GM18870 (cell line): ENCODE measurements around the gene PSMB5.
A peak's percentile ranks its signal among the peaks of the same experiment; 100 is the strongest.
"Not testable (repeated sequence)": the region's sequence is repeated elsewhere in the genome, so short reads cannot be mapped to it uniquely, and the experiment has no call there.

ENCODE experiments used
- ATAC-seq: cut with Tn5 transposase; IDR thresholded peaks from one replicate; pipeline ENCODE4 v1.9.1; 2021; ENCODE audit warnings: moderate library complexity; ENCODE audit not compliant: unreplicated experiment

PSMB5 gene

DNA sequence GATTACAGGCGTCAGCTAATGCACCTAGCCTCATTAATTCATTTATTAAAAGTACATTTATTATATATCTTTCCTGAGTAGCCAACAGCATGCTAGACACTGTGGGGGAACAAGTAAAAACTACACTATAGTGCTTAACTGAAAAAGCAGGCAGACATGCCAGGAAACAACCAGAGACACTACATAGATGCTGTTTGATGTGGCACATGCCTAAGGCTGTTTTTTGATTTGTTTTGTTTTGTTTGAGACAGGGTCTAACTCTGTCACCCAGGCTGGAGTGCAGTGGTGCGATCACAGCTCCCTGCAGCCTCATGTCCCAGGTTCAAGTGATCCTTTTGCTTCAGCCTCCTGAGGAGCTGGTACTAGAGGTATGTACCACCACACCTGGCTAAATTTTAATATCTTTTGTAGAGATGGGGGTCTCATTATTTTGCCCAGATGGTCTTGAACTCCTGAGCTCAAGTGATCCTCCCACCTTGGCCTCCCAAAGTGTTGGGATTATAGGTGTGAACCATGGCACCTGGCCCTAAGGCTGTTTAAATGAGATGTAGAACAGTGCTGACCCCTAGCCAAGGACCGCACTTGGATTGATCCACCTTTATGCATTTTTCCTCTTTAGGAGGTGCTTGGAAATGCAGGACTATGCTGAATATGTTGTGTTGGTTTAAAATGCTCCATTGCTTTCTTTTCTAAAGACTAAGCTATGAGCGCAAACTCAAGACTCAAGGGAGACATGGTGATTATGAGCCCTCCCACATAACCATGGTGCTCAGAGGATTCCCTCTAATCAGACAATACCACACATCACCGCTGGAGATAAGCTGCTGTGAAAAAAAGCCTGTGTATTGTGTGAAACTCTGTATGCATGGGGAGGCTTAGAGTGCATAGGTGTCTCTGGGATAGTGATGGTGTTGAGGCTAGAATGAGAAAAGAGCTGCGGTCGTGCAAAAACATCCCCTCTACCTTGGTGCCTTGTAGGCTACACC, 14.3 kb downstream of the PSMB5 start:
- ATAC-seq: no peak

DNA sequence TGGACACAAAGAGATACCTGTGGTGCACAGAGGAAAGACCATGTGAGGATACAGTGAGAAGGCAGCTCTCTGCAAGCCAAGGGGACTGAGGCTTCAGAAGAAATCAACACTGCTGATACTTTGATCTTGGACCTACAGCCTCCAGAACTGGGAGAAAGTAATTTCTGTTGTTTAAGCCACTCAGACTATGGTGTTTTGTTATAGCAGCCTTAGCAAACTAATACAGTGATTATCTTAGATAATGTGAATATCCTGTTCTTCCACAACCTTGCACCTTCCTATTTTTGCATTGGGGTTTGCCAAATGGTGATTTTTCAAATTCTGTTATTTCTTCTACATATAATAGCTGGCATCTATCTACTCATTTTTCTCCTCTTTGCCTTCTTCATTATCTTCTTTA, 16.6 kb downstream of the PSMB5 start:
- no peak for ATAC-seq

DNA sequence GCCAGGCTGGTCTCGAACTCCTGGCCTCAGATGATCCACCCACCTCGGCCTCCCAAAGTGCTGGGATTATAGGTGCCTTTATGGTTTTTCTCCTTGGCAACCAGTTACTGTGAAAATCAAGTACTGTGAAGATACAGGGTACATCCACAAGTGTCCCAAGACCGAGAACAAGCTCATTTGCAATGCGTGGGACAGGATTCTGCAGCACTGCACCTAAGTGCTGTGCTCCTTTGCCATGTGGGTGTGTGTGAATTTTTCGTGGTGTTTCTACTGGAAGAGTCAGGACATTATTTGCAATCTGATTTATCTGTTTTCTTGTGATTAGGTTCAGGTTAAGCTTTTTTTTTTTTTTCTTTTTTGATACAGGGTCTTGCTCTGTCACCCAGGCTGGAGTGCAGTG, 17.6 kb downstream of the PSMB5 start:
- ATAC-seq: no peak

DNA sequence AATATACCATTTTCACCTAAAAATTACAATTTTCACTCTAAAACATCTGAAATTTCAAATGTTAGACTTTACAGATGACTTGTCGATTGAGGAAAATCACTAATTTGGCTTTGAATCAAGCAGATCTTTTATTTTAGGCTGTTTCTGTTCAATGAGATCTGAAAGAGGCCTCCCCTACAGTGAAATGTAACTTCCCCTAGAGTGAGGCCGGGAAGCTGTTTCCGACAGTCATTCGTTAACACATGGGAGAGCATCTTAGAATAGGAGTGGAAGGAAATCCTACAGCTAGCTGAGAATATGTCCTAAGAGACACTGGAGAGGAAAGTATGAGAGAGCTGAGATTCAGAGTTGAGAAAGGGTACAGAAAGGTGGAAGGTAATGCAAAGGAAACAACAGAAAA, 19.1 kb downstream of the PSMB5 start:
- no peak for ATAC-seq

DNA sequence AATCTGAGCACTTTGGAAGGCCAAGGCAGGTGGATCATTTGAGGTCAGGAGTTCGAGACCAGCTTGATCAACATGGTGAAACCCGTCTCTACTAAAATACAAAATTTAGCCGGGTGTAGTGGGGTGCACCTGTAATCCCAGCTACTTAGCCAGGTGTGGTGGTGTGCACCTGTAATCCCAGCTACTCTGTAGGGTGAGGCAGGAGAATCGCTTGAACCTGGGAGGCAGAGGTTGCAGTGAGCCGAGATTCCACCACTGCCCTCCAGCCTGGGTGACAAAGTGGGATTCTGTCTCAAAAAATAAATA, 21.0 kb downstream of the PSMB5 start:
- ATAC-seq: not testable (repeated sequence)

DNA sequence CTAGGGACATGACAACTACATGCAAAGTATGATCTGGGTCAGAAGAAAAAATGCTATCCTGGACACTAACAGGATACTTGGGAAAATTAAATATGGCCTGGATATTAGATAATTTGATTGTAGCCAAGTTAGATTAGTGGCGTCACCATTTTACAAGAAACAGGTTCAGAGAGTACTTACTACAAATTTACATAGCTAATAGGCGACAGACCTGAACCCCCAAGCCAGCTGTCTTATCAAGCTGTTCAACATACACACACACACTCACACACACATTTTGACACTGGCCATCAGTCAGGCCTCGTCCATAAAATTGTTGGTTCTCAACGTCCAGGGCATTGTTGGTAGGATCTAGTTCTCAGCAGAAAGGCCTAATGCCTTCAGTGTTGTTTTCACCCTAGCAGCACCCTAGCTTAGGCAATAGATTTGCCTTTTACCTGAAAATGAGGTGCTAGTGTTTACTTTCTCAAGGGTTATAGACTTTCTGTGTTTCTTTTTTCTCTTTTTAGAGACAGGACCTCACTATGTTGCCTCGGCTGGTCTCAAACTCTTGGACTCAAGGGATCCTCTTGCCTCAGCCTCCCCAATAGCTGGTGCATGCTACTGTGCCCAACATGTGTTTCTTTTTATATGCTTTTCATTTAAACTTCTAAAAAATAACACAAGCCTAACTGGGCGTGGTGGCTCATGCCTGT, 21.5 kb downstream of the PSMB5 start:
- no peak for ATAC-seq

DNA sequence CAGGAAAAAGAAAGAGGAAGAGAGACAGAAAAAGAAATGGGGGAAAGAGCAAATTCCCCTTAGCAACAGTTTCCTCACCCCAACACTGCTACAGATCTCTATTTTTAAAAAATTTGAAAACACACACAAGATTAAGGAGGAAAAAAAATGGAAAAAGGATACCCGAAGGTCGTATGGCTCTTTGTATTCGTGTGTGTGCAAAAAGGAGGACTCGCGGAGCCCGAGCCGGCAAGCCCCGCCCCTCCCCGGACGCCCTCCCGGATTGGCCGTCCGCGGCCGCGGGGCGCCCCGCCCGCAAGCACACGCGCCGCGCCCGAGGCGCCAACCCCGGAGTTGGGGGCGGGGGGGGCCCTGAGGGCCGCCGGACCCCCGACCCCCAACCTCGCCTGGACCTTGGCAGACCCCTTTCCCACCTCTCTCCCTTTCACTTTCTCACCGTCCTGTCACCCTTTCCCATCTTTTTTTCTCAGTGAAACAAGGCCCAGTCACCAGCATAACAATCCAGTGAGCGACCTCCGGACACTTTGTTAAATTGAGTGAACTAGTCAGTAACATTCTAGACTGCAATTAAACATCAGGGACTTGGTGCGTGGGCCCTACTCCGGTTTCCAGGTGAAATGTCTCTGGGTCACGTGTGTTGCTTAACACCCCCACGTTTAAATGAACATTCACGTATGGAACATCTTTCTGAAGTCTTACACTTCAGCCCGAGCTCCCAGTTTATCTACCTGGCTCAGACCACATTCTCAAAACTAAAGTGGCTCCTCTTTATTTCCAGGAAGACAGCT, 24.6 kb downstream of the PSMB5 start, which contains the start of gene C14orf93:
TSS of gene C14orf93 (minus strand) at position 205 of the 788 bp plus-strand sequence. CDS start 11,120 bp downstream, outside the sequence.
- ATAC-seq: no peak

DNA sequence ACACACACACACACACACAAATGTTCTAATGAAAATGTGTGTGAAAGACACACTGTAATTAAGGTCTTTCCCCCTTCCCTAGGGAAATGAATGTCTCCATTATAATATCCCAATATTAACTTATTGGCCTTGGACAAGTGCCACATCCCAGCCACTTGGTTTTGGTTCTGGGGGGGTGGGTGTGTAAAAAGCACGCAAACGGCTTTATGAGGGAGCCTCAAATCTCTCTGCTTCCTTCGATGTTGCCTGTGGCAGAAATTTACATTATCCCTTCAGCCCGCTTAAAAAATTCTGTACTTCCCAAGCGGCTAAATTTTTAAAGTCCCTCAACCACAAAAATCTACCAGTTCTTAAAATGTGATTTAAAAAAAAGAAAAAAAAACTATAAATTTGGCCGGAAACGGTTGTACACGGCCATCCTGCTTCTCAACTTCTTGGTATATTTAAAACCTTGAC, 25.2 kb downstream of the PSMB5 start:
- no peak for ATAC-seq

DNA sequence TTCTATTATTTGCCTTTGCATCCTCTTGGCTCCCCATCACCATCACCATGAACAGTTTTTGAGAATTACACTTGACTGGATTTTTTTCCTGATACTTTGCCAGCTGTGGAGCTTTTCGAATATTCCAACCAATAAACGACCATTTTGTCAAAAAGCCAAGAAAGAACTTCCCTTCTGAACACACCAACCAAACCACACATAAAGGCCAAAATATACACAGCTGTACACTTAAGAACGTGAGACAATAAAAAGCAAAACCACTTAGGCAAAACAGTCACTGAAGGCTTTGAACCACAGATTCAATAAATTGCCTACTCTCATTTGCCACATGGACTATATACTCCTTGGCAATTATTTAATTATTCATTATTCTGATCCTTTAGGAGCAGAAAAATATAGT, 25.9 kb downstream of the PSMB5 start:
- no peak for ATAC-seq

DNA sequence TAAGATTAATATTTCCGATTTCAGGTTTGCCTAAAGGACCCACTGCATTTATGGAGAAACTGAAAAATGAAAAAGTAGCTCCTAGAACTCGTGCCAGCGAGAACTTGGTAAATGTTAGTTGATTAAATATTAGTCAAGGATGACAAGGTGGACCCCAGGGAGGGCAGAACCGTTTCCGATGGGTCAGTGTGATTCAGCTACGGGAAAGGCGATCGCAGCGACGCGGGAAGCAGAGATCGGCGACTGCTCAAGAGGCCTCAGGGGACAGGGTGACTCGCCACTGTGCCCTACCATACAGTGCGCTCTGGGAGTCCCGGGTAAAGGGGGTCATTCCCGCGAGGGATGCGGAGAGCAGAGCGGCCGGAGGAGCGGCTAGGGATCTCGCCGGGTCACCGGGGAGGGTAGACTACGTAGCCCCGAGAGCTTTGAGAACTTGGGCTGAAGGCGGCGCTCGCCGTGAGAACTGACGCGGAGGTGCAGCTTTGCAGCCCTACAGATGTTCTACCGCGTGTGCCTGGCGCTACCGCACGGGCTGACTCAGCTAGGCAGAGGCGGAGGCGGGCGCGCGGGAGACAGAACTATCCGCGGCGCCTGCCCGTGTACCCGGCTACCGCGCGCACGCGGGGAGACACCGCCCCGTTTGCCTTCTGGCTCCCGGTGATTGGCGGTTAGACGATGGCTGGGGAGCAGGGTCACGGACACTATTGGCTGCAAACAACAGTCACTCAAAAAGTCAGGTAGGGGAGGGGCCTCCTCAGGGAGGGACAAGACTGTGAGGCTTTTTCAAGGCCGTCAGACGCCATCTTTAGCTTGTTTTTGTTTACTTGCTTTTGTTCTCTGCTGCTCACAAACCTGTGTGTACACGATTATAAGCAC, 27.9 kb downstream of the PSMB5 start:
- ATAC-seq: peak; percentile 94

DNA sequence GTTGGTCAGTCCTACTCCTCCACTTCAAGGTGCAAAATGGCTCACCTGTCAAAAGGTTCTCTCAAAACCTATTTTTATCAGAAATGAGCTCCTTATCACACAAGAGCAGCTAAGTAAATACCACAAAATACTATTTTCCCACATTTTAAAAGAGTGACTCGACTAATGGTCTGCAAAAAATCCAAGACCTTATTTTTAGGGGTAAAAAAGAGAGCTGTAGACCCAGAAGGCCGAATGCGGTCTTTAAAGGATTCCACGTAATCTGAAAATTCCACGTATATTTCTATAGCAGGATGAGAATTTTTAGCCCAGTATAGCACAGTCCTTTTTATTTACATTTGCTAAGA, 28.5 kb downstream of the PSMB5 start:
- no peak for ATAC-seq

DNA sequence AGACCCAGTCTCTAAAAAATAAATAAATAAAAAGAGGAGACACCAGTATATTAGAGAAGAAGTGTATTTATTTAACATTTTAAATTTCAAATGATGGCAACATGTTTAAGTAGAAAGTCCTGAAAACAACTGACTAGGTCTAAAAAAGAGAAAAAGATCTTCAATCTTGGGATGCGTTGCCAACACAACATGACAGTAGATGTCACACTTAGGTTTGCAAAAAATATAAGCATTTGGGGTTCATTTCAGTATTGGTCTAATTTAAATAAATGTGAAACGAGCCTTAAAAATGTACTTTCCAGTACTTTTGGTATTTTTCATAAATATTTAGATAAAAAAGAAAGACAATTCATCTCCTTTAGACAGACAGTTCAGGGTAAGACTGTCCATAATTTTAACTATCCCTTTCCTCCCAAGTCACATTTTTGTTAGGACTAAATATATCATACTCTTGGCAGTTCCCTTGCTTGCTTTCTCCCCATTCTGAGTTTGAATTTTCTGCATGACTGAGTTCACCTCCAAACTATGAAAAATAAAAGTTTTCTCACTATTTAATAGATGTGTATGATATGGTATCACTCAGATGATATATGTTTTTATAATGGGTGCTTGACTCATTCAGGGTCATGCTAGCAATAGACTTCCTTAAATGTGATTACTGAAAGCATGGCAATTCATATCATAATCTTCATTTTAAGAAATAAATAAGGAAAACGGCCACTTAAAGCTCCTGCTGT, 29.1 kb downstream of the PSMB5 start:
- ATAC-seq: no peak

DNA sequence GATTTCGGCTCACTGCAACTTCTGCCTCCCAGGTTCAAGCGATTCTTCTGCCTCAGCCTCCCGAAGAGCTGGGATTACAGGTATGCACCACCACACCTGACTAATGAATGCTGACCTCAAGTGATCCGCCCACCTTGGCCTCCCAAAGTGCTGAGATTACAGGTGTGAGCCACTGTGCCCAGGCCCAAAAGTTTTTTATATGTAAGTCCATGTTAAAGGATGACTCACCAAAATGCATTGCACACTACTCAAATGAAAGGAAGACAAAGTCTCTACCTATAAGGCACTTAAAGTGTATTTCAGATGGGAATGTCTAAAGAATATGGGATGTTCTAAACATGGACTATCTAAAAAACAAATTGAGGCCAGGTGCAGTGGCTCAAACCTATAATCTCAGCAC, 30.4 kb downstream of the PSMB5 start:
- ATAC-seq: not testable (repeated sequence)

DNA sequence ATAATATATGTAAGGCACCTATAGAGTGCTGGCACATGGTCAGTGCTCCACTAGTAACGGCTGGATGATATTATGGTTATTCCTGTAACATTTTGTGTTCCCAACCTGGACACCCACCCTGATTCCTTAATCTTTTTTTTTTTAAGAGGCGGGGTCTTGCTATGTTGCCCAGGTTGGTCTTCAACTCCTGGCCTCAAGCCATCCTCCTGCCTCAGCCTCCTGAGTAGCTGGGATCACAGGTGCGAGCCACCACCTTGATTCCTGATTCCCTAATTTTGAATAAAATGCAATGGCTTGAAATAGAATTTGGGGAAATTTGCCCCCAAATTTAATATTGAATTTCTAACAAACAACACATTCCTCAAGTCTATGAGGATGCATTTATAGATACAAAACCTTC, 32.1 kb downstream of the PSMB5 start:
- ATAC-seq: no peak

DNA sequence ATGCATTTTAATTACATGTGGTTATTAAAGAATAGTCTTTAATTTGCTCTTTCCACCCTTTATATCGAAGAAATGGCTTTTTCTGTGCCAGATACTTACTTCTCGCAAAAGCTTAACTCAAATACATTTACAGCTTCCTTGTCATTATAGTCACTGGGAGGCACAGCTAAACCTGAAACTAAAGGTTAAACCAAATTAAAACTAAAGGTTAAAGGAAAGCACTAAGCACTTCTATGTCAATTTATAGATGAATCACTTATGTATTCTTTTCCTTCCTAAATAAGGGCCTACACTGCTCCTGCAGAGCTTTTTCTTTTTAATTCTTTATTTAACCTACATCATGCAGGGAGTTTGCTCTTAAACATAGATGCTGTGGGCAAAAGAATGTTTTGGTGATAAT, 33.8 kb downstream of the PSMB5 start:
- ATAC-seq: no peak

DNA sequence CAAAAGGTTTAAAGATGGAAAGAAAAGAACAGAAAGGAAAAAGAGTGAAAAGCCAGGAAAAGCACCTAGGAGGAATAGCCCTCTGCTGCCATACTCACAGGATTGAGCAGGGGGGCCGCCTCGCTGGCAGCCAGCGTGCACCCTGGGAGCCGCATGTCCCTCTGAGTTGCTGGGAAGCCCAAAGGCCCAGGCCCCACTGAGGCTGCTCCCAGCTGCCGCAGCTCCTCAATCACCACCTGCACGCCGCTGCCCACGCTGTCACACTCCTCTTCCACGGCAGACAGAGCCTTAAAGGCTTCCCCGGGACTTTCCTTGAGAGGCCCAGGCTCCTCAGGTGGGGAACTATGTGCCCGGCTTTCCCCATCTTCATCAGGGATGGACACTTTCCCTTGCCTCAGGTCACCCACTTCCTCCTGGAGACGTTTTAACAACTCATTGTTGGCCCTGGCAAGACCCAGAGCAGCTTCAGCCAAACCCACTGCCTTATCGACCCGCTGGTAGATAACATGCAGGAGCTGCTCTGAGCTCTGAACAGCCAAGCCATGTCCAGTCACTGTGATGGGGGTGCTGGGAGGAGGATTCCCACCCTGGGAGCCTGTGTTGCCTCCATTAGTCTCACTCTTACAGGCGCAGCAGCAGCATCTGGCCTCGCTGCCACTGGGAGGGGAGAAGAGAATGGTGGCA, 36.2 kb downstream of the PSMB5 start:
- no peak for ATAC-seq

DNA sequence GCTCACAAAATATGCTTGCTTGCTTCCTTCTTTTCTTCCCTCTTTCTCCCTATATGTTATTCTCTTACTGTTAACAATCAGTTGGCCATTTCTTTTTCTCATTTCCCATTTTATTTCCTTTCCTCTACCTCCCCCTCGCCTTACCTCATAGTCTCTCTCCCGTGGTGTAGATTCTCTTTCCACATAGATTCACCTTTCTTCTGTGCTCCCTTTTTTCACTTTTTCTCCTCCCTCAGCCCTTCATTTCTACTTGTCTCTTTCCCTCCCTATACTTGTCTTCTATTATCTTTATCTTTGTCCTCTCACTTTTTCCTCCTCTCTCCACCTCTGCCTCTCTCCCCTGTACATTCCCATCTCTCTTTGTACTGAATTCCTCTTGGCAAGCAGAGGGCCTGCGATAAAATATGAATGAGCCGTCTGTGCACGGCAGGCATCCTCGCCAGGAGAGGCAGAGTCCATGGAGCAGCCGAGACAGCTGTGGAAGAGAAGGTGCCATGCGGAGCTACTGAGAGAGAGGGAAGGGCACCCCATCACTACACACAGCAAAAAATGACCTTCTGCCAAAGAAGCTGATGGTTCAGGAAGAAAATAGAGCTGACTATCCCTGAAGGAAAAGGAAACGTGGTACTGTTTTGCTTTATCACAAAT, 36.9 kb downstream of the PSMB5 start:
- ATAC-seq: no peak

DNA sequence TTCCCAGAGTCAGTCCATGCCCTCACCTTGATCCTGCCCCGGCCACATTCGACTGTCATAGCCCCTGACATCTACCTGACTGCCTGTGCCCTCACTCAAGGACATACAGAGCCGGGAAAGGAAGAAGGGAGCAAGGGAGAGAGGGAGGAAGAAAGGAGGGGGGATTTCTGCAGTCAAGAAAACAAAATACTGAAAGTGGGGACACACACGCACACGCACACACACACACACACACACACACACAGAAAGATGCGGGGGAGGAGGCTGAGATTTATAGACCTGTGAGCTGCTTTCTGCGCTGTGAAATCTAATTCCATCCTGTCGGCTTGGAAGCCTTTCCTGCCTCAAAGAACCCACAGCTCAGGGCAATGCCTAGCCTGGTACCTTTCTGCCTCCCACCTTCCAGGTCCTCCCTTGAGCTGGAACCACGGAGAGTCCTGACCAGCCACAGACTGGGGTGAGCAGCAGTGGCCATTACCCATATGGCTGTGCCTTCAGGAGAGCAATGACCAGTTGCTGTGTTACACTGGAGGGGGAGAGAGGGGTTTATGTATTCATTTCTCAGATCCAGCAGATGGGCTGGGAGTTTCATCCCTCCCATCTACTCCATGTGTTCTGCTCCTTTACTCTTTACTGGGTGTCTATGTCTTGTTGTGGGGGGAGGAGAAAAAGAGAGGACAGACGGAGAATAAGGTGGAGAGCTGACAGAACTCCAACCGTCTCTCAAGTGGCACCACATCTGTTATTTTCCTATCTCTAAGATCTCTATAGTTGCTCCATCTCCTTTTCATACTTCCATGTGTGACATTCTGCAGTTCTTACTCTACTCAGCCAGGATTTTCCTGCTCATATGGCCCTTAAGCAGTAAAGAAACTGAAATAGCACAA, 37.7 kb downstream of the PSMB5 start:
- ATAC-seq: no peak
